HG03095 (cell line): Measurements from ENCODE around the gene PLCB1.
A peak's percentile ranks its signal among the peaks of the same experiment; 100 is the strongest.

Source experiments
- ATAC-seq: cut with Tn5 transposase; IDR thresholded peaks from one replicate; pipeline ENCODE4 v1.9.1; 2021; ENCODE audit warnings: moderate library complexity; ENCODE audit not compliant: unreplicated experiment

The PLCB1 gene

GRCh38 chr20:8293750-8294149, 161.7 kb downstream of the PLCB1 start:
- no peak for ATAC-seq

DNA sequence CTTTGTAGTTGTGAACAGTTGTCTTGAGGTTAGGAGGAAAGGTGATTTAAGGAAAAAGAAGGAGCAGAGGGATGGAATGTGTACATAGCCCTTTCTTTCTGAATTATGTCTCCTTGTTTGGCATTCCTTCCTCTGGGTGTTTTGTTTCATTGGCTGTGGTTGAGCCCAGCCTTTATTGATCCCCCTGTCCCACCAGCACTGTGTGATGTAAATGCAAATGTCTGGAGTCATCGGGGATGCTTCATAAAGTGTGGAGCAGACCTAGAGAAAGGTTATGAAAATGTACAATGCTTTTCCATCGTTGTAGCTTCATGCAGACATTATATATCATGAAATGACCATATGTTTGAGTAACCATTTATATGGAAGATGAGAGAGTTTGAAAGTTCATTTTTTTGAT, 164.5 kb downstream of the PLCB1 start:
- no peak for ATAC-seq

DNA sequence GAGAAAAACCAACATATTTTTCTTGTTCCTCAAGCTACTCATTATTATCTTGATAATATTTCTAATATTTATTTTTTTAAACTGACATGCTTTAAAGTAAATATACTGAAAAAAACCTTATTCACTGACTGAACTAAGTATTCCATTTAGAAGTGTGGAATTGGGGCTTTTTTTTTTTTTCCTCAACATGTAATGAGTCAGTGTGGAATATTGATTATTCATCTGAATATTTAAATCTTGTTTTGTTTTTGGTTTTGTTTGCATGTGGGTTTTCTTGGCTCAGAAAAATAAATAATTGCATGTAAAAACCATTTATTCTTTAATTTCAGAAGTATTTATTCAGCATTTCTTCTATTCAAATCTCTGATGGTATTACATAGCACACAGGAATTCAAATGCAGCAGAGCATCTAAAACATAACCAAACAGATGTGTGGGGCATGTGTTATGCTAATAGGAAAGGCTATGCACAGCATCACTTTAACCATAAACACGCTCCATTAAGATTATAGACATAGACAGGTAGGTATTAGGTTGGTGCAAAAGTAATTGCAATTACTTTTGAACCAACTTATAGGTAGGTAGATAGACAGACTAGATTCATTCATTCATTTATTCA, 166.5 kb downstream of the PLCB1 start:
- ATAC-seq = no peak

DNA sequence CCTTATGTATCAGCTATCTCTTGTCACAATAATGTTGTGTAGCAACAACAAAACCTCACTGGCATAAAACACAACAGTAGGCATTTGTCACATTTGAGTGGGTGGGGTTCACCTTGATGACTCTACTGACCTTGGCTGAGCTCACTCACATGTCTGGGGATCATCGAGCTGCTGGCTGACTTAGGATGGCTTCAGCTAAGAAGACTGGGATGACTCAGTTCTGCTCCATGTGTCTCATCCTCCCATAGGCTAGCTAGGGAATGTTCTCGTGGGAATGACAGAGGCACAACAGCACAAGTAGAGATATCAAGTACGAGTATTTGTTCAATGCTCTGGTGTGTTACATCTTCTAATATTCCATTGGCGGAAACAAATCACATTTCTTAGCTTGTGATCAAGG, 167.9 kb downstream of the PLCB1 start:
- no peak for ATAC-seq

DNA sequence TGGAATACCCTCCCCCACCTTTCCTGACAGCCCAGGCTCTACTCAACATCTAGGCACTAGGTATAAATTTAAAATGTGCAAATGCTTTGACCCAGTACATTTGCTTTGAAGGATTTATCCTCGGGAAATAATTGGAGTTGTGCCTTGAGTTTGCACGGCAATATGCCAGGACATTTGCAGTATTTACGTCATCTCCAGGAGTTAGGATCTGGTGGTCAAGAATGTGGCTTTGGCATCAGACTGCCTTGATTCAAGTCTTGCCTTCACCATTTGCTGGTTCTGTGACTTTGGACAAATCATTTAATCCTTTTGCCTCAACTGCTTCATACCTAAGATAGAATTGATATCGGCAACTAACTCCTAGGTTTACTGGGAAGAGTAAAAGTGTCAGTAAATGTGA, 169.6 kb downstream of the PLCB1 start:
- no peak for ATAC-seq

- ATAC-seq = no peak
Observed at GRCh38 chr20:8303651-8304050, 171.6 kb downstream of the PLCB1 start.

- ATAC-seq = no peak
Observed at GRCh38 chr20:8304124-8304816, 172.2 kb downstream of the PLCB1 start.

GRCh38 chr20:8305449-8305978, 173.4 kb downstream of the PLCB1 start:
- peak; percentile 97 for ATAC-seq

- ATAC-seq = no peak
Observed at GRCh38 chr20:8306937-8307336, 174.9 kb downstream of the PLCB1 start.

GRCh38 chr20:8309634-8310033, 177.6 kb downstream of the PLCB1 start:
- no peak for ATAC-seq

DNA sequence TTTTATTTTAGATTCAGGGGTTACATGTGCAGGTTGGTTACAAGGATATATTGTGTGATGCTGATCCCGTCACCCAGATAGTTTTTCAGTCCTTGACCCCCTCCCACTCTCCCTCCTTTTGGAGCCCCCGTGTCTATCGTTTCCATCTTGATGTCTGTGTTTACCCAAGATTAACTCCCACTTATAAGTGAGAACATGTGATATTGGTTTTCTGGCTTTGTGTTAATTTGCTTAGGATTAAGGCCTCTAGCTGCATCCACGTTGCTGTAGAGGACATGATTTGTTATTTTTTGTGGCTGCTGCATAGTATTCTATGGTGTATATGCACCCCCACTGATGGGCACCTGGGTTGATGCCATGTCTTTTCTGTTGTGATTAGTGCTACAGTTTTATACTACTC, 178.6 kb downstream of the PLCB1 start:
- no peak for ATAC-seq

GRCh38 chr20:8313073-8313472, 181.0 kb downstream of the PLCB1 start:
- ATAC-seq = no peak

DNA sequence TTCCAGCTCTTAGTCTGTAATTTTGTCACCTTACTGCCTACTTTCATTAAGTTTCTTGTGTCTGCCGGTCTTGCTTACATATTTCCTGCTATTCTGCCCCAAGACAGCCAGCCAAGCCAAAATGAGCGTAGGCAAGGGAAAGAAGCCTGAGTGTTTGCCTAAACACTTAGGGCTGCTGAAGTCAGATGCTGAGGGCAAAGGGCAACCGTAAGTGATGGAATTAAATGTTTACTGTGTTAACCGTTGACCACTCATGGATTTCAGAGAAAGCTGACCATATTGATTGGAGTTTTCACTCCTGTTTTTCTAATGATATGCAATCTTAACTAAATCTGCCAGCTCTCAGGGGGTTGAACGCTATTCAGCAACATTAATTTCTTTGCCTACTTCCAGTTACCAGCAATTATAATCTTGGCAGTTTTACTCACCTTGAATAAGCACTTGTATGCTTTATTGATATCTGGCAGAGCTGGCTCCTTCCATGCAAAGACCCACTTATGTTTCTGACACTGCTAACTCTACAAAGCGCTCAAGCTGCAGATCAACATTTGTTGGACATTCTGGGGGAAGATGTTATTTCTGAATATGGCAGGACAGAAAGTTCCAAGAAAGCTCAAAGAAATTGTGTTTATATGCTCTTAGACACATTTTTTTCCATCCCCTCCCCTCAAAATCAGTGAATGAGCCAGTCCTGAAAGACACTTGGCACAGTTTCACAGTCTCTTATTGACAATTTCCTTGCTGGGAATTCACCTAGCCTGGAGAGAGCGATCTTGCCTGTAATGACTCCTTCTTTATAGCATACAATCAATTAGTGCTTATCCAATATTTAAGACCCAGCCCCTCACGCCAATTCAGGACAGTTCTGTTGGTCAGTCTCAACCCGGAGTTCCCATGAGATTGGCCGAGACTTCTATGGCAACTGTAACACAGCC, 183.8 kb downstream of the PLCB1 start:
- no peak for ATAC-seq

DNA sequence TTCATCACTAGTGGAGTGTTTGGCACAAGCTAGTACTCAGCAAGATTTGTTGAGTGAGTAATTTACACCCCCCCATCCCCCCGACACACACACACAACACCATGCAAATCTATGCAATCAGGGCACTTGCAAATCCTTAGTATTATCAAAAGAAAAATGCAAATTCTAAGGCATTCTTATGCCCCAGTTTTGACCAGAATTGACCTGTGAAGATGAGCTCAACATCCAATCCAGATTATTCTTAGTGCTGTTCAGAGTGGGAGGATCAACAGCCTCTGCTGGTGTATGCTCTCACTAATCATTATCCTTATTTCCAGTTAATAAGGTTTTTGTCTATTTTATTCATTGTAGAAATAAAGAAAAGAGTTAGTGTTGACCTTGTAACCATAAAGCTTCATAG, 185.4 kb downstream of the PLCB1 start:
- ATAC-seq = no peak

DNA sequence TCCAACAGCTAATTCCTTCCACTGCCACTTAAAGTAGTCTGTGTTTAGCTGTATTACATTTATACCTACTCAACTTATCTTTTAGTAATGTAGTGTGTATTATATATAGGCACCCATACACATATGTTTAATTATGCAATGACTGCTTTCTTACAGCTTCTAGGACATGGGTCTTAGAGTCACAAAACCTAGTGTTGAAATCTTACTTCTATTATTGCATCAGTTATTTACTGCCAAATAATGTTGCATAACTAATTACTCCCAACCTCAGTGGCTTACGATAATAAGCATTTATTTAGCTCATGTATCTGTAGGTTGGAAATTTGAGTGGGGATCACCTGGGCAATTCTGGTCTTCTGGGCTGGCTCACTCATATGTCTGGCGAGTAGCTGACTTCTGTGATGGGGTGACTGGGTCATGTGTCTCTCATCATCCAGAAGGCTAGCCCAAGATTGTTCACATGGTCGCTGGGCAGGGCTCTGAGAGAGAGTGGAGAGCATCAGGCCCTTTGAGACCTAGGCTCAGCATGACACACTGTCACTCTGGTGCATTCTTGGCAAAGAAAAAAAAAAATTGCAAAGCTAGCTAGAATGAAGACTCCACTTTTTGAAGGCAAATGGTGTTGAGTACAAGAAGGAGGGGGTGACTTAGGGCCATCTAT, 187.0 kb downstream of the PLCB1 start:
- no peak for ATAC-seq

DNA sequence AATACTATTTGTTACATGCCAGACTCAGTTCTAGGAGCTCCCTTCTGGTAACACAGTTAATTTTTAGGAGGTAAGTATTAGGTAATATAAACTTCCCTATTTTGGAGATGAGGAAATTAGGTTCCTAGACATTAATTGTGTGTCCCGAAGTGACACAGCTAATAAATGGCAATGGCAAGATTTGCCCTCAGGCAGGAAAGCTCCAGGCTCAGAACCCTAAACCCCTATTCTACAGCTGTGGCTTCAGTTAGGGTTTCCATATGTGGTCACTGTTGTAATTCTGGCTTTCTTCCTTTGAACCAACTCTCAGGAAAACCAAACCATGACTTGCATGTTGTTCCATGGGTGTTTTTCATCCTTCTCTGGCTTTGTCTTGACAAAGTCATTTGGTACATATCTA, 188.2 kb downstream of the PLCB1 start:
- ATAC-seq = no peak

GRCh38 chr20:8321001-8321400, 188.9 kb downstream of the PLCB1 start:
- ATAC-seq = no peak

DNA sequence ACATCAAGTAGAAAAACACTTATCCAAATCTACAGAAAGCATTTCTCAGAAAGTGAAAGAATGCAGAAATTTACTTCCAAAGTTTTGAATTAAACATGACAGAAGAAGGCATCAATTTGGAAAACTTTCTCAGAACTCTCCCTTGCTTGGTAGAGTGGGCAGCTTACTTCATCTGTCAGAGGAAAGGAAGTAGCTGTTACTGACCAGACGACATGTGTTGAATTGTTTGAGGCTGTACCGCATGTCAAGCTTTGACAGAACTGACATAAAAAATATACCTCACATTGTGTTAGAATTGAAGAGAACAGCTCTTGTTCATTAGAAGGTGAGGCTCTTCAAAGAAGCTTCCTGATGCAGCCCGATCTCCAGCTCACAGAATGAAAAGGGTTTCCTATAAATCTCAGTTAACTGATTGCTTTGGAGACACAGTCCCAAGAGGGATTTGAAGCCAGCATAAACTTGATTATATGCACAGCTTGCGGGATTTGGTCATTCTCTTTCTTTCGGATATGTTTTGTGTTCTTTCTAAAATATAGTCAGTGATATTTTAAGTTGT, 190.7 kb downstream of the PLCB1 start:
- ATAC-seq = no peak

GRCh38 chr20:8326191-8326590, 194.1 kb downstream of the PLCB1 start:
- no peak for ATAC-seq

GRCh38 chr20:8326899-8327298, 194.8 kb downstream of the PLCB1 start:
- no peak for ATAC-seq

GRCh38 chr20:8328189-8328588, 196.1 kb downstream of the PLCB1 start:
- ATAC-seq = no peak
